Measurements from ENCODE around the gene APRT. TPM values are rescaled to one million over a fixed set of nuclear protein-coding genes. Genes with fewer than 3 reads are reported as not detected.

The APRT gene
- total RNA-seq, 2 donors from 2014 or later: 165 to 211 TPM

DNA sequence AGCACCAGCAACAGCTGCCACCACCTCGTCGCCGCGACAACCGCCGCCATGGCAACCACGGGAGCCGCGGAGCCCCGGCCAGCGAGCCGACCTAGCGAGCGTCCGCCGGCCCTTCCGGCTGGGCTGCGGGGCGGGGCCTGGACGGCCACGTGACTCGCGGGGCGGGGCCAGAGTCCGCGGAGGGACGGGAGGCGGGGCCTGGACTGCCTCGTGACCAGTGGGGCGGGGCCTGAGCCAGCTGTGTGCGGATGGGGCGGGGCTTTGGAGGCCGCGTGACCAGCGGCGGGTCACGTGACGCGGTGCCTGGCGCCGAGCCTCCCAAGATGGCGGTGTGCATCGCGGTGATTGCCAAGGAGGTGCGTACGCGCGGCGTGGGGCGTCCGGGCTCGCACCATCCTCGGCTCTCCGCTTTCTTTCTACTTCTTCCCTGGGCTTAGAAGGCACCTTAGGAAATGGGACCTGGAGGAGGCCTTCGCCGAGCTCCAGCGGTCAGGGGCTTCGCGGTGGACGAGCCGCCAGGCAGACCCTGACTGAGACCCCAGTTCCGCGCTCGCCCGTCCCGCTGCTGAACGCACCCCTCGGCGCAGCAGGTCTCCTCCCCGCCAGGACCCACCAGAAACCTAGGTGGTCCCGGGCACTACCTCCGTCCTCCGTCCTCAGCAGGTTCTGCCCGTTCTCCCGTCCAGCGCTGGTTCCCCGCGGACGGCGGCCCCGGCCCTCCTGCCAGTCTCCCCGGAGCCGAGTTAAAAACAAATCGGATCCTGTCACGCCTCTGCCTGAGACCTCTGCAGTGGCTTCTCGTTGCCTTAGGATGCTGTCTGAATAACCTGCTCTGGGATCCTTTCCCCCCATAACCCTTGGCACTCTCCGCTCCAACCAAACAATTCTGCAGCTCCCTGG is 45.4 kb upstream of the APRT start, which contains the start of the genes GALNS and TRAPPC2L:
Gene GALNS (minus strand): TSS at position 120 of the 900 bp plus-strand sequence. CDS start 70 bp downstream, at position 50.
Gene TRAPPC2L (plus strand): TSS at position 300 of the 900 bp plus-strand sequence. CDS start 24 bp downstream, at position 324.
- H3K4me1 ChIP-seq (replicated peaks): peaks cover 3% of the 10 kb centered on the region
- intact Hi-C loops (cut with DNase I): loop anchor here (2.0 to 5.0 kb wide), 2 partner anchors 44 to 360 kb away; partner anchors contain the start of gene ZNF778
- TF ChIP-seq POLR2A (IDR thresholded peaks at IDR 0.05) (peak; percentile 80), POLR2AphosphoS5 (IDR thresholded peaks at IDR 0.05) (peak; percentile 95)
- TF ChIP-seq, protein P1, sequence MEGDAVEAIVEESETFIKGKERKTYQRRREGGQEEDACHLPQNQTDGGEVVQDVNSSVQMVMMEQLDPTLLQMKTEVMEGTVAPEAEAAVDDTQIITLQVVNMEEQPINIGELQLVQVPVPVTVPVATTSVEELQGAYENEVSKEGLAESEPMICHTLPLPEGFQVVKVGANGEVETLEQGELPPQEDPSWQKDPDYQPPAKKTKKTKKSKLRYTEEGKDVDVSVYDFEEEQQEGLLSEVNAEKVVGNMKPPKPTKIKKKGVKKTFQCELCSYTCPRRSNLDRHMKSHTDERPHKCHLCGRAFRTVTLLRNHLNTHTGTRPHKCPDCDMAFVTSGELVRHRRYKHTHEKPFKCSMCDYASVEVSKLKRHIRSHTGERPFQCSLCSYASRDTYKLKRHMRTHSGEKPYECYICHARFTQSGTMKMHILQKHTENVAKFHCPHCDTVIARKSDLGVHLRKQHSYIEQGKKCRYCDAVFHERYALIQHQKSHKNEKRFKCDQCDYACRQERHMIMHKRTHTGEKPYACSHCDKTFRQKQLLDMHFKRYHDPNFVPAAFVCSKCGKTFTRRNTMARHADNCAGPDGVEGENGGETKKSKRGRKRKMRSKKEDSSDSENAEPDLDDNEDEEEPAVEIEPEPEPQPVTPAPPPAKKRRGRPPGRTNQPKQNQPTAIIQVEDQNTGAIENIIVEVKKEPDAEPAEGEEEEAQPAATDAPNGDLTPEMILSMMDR (IDR thresholded peaks at IDR 0.05): no peak
- H3K9me3 ChIP-seq: no peaks in the 10 kb centered on the region
- peak; percentile 98 for DNase-seq (ENCODE audit: low spot score)
- H3K27me3 ChIP-seq (replicated peaks; ENCODE audit: insufficient read depth): no peaks in the 10 kb centered on the region
- H3K36me3 ChIP-seq: peaks cover 0 to 20% of the 10 kb centered on the region in 2 donors
- H3K4me3 ChIP-seq: peak within 1 kb of the TSS; percentile 82 to 93
- WGBS: under 1% methylated on average over 72 of the region's 87 CpGs
- H3K27ac ChIP-seq: peak within 1 kb of the TSS; percentile 78 to 79

DNA sequence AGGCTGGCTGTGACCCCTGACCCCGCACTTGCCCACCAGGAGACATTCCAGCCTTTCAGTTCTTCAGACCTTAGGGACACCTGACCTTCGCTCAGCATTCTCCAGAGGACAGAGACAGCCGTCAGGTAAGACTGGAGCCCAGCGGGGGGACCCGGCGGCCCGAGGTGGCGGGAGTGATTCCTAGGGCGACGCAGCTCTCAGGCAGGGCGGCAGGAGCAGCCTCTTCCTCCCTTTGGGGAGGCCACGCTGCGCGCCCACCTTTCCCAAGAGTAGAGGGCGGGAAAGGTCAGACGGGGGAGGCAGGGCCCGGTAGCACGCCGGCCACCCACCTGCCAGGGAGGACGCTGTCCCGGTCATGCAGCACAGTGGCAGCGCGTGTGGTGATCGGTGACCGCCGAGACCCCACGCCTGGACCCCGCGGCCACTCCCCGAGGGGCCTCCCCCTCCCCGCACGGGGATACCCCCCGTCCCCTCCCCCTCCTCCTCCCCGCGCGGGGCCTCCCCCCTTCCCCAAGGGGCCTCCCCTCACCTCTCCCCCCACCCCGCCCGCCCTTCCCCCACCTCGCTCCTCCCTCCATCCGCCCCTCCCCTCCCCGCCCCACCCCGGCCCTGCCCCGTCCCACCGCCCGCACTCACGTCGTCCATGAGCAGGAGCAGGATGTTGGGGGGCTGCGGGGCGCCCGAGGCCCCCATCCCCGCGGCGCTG is 44.5 kb upstream of the APRT start:
- H3K27ac ChIP-seq: peak overlapping the region; percentile 56 to 78
- intact Hi-C loops (cut with DNase I): loop anchor here (2.0 to 5.0 kb wide), 2 partner anchors 43 to 361 kb away; partner anchors contain the start of gene ZNF778
- DNase-seq (ENCODE audit: low spot score): peak; percentile 14

DNA sequence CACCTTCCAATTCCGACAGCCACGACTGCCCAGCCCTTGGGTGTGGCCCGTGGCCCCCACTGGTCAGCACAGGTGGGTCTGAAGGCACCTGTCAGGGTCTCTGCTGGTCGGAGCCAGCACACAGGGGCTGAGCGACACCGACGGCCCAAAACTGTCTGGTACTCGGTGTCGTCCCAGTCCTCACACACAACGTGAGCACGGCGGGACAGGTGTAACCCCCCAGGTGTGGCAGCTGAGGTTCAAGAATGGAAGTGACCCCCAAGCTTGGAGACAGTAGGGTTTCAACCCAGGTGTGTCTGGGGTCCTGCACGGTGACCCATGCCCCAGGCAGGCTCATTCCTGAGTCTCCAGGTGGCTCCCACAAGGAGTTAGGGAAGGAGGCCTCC is 44.0 kb upstream of the APRT start:
- WGBS: 81% methylated on average over 13 of the region's 13 CpGs
- Histone ChIP-seq H3K9me3 (no peaks in the 10 kb centered on the region), H3K4me3 (peak overlapping the region in 1 of 2 donors; percentile 82), H3K4me1 (replicated peaks) (peaks cover 3% of the 10 kb centered on the region), H3K36me3 (peaks cover 0 to 10% of the 10 kb centered on the region in 2 donors), H3K27ac (no peak overlapping the region), H3K27me3 (replicated peaks; ENCODE audit: insufficient read depth) (no peaks in the 10 kb centered on the region)
- intact Hi-C loops (cut with DNase I): loop anchor here (2.0 to 5.0 kb wide), 2 partner anchors 43 to 362 kb away; partner anchors contain the start of gene ZNF778
- TF ChIP-seq, protein P1 (IDR thresholded peaks at IDR 0.05): no peak
- no peak for TF ChIP-seq POLR2A (IDR thresholded peaks at IDR 0.05)
- no peak for TF ChIP-seq POLR2AphosphoS5 (IDR thresholded peaks at IDR 0.05)
- no peak for DNase-seq (ENCODE audit: low spot score)

More for the DNA sequence above, 44.5 kb upstream of the APRT start:
- H3K4me3 ChIP-seq: peak overlapping the region; percentile 82 to 93
- no peaks in the 10 kb centered on the region for H3K9me3 ChIP-seq
- TF ChIP-seq POLR2A (IDR thresholded peaks at IDR 0.05) (no peak), POLR2AphosphoS5 (IDR thresholded peaks at IDR 0.05) (no peak)
- TF ChIP-seq, protein P1 (IDR thresholded peaks at IDR 0.05): no peak
- peaks cover 0 to 12% of the 10 kb centered on the region in 2 donors for H3K36me3 ChIP-seq
- H3K4me1 ChIP-seq (replicated peaks): peaks cover 3% of the 10 kb centered on the region
- no peaks in the 10 kb centered on the region for H3K27me3 ChIP-seq (replicated peaks; ENCODE audit: insufficient read depth)
- 21% methylated on average over 23 of the region's 53 CpGs for WGBS

DNA sequence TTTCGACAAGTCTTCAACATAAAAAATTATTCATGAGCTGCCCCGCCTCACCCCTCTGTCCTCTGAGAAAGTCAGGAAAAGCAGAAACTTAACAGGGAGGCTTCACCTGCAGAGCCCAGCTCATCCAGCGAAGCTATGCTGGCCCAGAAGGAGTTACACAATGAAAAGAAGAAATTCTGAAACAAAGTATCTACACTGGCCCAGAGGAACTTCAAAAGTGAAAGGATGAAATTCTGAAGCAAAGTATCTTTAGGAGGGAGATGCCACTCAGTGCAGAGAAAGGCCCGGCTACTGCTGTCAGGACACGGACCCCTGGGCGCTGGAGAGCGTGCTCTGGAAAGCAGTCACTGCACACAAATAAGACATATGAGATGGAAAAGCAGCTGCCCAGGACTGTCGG is 43.4 kb upstream of the APRT start:
- H3K4me1 ChIP-seq (replicated peaks): peaks cover 3% of the 10 kb centered on the region
- H3K9me3 ChIP-seq: no peaks in the 10 kb centered on the region
- H3K4me3 ChIP-seq: no peak overlapping the region
- TF ChIP-seq, protein P1 (IDR thresholded peaks at IDR 0.05): no peak
- TF ChIP-seq POLR2A (IDR thresholded peaks at IDR 0.05): no peak
- no peak for TF ChIP-seq POLR2AphosphoS5 (IDR thresholded peaks at IDR 0.05)
- 92% methylated on average over 8 of the region's 8 CpGs for WGBS
- intact Hi-C loops (cut with DNase I): loop anchor here (5.0 kb wide), 1 partner anchor 362 kb away; the partner anchor contains the start of gene ZNF778
- H3K27ac ChIP-seq: no peak overlapping the region
- H3K36me3 ChIP-seq: peaks cover 0 to 4% of the 10 kb centered on the region in 2 donors
- DNase-seq (ENCODE audit: low spot score): no peak
- no peaks in the 10 kb centered on the region for H3K27me3 ChIP-seq (replicated peaks; ENCODE audit: insufficient read depth)

Measured in prostate gland (tissue), 2 donors.